HG02870 (cell line): ENCODE measurements around the gene CEP250.
"Not testable (repeated sequence)": the region's sequence is repeated elsewhere in the genome, so short reads cannot be mapped to it uniquely, and the experiment has no call there.

Source experiments
- ATAC-seq: cut with Tn5 transposase; IDR thresholded peaks from one replicate; pipeline ENCODE4 v1.9.1; 2021; ENCODE audit warnings: mild to moderate bottlenecking, moderate library complexity; ENCODE audit not compliant: unreplicated experiment

CEP250 gene

DNA sequence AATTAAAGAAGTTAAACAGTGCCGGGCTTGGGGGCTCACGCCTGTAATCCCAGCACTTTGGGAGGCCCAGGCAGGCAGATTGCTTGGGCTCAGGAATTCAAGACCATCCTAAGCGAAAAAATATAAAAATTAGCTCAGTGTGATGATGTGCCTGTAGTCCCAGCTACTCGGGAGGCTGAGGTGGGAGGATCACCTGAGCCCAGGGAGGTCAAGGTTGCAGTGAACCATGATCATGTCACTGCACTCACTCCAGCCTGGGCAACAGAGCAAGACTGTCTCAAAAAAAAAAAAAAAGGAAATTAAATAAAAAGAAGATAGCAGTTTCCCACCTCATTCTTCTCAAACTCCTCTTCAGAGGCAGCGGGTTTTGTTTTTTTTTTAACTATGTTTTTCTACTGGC, 62.4 kb downstream of the CEP250 start:
- not testable (repeated sequence) for ATAC-seq

DNA sequence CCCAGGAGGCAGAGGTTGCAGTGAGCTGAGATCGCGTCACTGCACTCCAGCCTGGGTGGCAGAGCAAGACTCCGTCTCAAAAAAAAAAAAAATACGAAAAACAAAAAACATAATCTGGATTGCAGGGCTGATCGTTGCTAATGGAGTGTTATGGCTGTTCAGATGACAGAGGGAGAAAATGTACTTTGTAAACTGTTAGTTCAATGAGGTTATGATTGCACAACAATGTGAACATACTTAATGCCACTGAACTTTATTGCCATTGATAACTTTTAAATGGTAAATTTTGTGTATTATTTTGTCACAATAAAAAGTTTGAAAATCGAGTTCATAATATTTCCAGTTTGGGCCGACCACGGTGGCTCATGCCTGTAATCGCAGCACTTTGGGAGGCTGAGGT, 63.6 kb downstream of the CEP250 start:
- ATAC-seq: no peak

DNA sequence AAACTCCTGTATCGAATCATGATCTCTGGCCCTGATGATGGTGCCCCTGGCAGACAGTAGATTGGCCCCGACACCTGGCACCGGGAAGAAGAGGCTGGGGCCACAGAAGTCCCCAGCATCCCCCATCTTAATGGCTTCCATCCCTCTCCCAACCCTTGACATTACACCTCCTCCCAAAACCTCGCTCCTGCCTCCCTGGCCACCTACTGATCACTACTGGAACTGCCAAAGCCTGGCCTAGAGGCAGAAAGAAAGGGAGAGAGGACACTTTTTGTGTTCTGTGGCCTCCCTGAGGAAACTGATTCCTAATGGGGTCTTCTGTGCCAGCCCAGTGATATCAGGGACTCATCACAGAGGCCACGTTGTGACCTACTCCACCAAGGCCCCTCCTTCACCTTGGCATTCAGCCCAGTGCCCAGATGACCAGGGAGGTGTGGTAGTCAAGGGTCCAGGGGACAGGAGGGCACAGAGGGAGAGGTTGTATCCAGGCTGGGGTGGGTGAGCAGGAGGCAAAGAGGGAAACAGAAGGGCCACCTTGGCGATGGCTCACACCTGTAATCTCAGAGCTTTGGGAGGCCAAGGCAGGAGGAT, 68.0 kb downstream of the CEP250 start:
- ATAC-seq: no peak

DNA sequence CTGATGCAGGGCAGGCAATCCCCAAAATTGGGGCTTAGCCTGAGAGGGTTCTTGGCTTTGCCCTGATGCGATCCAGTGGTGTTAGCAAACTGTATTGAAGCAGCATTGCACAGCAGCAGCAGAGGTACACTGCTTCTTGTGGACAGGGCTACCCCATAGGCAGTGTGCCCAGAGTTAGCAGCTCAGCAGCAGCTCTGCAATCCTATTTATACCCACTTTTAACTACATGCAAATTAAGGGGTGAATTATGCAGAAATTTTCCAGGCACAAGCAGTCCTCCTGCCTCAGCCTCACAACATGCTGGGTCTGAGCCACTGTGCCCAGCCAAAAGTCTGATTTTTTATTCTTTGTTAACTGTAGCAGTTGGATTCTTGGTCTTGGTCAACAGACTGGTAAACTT, 70.2 kb downstream of the CEP250 start:
- ATAC-seq: no peak

DNA sequence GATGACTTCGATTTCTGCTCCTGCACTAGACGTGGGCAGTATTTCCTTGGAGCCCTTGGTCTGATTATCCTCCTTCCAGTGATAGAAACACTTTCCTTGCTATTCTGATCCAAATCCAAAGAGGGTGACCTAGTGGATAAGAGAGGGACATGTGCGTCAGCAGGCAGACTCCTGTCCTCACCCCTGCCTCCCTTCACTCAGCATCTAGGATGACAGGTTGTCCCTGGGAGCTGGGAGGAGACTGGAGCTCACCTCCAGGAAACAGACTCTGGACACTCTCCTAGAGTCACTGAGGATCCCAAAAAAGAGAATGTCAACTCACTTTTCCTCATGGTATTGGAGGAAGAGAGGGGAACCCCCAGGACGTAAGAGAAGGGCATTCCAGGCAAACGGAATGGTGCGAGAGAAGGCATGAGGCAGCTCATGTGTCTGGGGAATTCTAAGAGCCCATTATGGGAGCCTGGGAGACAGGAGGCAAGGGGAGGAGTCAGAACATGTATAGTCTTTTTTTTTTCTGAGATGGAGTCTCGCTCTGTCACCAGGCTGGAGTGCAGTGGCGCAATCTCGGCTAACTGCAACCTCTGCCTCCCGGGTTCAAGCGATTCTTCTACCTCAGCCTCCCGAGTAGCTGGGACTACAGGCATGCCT, 71.8 kb downstream of the CEP250 start:
- no peak for ATAC-seq

DNA sequence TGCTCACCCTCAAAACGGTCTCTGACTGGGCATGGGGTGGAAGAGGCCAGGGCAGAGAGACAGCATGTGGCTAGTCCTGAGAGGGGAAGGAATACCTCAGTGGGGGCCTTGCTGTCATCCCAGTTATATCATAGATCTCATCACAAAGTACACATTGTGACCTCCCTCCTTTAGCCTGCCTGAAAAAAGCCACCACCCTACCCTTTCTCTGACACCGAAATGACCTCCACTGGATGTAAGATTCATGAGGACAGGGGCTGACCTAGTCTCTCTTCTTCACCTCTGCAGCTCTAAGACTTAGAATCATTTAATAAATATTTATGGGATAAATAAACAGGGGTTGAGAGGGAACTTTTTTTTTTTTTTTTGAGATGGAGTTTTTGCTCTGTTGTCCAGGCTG, 74.2 kb downstream of the CEP250 start, which contains the start of gene C20orf173:
Gene C20orf173, minus strand, starts transcription at position 101 of the 400 bp plus-strand sequence. CDS start 279 bp downstream, outside the sequence.
- no peak for ATAC-seq

DNA sequence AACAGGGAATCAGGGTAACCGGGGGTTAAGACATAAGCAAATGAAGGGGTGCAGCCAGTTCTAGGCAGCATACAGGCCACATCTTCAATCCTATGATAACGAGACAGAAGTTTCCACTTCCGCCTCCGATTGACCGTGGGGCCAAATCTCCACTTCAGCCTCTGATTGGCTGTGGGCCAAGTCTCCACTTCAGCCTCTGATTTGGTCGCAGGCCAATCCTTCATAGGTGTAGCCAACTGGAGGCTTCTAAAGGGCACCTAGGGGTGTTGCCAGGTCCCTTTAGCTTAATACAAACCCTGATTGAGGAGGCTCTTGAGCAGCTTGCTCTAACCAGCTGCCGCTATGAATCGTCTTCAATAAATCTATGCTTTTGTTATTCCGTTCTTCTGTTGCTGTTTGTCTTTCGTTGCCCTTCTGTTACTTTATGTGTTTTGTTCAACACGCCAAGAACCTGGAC, 84.4 kb downstream of the CEP250 start:
- peak; percentile 46 for ATAC-seq

DNA sequence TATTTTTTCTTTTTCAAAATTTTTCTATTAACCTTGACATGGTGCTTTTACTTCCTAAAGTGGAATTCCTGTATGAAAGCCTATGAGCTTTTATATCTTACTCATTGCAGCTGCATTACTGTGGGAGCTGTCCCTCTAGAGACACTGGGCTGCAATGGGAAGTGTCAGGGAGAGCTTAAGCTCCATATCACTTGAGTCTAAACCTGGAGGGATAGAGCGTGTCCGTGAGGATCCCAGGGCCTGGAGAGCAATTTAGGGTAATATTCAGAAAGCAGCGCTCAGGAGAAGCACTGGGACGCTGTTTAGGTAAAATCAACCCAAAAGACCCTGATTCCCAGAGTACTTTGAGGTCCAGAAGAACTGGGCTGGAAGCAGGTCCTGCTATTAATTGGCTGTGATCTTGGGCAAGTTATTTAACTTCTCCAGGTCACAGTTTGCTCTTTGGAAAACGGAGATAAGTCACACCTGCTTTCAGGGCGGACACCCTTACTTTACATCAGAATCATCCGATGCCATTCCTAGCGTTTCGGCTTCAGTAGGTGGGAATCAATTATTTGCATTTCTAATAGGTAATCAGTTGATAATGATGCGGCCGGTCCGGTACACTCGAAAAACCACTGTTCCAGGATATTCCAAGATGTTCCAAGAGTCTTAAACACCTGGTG, 85.9 kb downstream of the CEP250 start:
- ATAC-seq: no peak

DNA sequence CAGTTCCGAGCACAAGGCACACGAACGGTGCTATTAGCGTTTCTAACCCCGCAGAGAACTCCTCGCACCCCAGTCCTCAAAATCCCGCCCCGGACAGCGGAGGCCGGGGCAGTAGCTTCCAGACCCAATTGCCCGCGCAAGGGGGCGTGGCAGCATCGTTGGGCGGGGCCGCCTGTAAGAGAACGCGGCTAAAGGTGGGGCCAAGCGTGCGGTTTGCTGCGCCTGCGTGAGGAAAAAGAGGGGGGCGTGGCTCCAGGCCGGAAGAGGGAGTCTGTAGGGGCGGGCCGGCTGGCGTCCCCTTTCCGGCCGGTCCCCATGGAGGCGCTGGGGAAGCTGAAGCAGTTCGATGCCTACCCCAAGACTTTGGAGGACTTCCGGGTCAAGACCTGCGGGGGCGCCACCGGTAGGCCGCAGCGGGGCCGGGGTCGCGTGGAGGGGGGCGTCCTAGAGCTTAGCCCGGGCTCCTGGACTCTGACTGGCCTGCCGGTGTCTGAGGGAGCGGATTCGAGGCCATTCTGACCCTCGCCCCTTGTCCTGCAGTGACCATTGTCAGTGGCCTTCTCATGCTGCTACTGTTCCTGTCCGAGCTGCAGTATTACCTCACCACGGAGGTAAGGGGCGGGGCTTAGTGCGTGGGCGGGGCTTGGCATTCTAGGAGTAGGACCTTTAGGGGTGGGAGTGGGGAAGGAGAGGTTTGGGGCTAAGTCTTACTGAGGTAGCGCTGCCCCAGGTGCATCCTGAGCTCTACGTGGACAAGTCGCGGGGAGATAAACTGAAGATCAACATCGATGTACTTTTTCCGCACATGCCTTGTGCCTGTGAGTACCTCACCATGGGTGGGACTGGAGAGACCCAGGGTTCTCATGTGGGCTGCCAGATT, 86.6 kb downstream of the CEP250 start, which contains the start of gene ERGIC3:
Gene ERGIC3, plus strand, starts transcription at position 296 of the 880 bp plus-strand sequence. Its CDS starts 20 bp downstream, at position 316.
- ATAC-seq: peak; percentile 90

DNA sequence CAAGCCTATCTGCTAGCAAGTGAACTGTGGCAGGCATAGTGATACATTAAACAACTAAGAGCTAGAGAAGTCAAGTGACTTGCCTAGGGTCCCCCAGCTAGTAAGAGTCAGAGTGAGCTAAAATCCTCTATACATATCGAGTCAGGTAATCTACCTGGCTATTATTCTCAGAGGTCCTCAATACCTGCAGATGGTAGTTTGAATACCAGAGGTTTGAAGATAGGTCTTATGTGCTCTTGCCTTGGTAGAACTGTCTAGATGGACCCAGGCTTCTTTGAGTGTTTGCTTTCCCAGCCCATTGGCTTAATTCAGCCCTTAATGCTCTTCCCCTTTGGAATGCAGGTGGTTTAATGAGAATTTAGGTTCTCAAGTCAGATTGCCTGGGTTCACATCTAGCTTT, 87.6 kb downstream of the CEP250 start:
- no peak for ATAC-seq

DNA sequence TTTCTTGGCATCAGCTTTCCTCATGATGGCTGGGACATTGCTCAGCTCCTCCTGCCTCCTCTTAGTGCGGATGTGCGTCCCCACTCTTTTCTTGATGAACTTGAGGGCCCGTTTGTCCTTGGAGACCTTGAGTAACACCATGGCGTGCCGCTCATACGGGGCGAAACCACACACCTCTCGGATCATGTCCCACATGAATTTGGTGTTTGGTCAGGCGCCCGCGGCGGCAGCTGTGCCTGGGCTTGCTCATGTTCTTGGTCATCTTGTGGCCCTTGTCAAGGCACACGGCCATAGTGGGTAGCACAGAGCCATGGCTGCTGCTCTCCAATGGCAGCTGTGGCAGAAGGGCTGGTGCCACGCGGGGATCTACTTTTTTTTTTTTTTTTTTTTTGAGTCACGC, 89.0 kb downstream of the CEP250 start:
- ATAC-seq: no peak

DNA sequence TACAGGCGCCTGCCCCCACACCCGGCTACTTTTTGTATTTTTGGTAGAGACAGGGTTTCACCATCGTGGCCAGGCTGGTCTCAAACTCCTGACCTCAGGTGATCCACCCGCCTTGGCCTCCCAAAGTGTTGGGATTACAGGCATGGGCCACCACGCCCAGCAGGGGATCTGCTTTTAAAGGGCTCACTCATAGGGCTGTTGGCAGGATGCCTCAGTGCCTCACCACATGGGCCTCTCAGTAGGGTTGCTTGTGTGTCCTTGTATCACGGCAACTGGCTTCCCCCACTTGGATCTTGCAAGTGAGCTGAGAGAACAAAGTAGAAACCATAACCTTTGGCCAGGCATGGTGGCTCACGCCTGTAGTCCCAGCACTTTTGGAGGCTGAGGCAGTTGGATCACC, 89.5 kb downstream of the CEP250 start:
- not testable (repeated sequence) for ATAC-seq

DNA sequence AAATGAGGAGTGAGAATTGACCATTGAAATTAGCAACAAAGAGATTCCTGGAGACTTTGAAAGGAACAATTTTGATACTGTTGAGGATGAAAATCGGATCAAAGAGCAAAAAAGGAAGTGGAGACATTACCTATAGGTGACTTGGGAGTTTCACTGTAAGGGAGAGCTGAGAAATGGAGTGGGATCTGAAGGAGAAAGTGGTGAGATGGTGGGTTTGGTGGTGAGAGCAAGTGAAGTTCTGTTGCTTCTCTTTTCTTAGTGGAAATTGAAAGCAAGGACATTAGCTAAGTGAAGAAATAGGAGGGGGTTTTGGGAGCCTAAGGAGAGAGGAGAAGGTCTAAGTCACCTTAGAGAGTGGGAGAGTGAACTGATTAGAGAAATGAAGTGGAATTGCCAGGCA, 90.7 kb downstream of the CEP250 start:
- no peak for ATAC-seq

DNA sequence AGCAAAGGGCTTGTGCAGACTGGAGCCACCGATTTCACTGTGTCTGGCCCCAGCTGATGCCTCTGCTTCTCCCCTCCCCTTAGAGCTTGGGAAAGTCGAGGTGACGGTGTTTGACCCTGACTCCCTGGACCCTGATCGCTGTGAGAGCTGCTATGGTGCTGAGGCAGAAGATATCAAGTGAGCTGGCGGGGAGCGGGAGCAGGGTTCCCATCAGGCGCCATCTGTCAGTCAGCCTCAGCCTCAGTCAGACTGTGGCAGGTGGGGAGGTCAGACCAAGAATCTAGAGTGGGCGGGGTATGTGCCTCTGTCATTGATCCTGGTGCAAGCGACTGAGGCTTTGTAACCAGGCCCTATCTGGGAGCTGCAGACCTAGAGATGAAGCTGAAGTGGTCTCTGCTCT, 91.9 kb downstream of the CEP250 start:
- no peak for ATAC-seq

DNA sequence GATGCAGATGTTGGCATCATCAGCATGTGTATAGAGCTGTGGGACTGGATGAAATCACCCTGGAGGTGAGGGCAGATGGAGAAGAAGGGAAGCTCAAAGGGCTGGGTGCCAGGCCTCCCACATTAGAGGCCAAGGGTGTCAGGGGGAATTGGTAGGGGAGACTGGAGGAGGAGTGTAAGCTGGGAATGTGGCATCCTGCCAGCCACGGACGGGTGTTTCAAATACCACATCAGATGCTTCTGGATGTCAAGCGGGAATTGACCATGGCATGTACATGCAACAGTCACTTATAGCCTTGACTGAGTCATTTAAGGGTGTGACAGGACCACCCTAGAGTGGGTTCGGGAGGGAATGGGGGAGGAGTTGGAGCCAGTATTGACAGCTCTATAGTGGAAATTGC, 96.1 kb downstream of the CEP250 start:
- no peak for ATAC-seq

DNA sequence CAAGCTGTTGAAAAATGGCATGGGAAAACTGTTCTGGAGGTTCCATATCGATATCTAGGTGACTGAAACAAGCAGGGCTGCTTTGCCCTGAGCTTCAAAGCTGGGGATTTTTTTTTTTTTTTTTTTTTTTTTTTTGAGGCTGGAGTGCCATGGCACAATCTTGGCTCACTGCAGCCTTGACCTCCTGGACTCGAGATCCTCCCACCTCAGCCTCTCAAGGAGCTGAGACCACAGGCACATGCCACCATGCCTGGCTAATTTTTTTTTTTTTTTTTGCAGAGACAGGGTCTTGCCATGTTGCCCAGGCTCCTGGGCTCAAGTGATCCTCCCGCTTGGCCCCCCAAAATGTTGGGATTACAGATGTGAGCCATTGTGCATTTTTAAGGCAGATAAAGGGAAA, 97.5 kb downstream of the CEP250 start:
- no peak for ATAC-seq

DNA sequence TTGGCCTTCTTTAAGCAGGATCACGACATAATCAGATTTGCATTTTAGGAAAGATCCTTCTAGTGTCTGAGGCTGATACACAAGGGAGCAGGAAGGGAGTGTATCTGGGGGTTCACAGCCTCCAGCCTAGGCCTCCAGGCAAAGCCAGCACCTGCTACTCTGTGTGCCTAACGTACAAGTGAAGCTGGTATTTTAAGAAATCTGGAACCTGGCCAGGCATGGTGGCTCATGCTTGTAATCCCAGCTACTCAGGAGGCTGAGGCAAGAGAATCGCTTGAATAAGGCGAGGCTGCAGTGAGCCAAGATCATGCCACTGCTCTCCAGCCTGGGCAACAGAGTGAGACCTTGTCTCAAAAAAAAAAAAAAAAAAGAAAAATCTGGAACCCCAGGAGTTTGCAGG, 100.1 kb downstream of the CEP250 start:
- not testable (repeated sequence) for ATAC-seq

DNA sequence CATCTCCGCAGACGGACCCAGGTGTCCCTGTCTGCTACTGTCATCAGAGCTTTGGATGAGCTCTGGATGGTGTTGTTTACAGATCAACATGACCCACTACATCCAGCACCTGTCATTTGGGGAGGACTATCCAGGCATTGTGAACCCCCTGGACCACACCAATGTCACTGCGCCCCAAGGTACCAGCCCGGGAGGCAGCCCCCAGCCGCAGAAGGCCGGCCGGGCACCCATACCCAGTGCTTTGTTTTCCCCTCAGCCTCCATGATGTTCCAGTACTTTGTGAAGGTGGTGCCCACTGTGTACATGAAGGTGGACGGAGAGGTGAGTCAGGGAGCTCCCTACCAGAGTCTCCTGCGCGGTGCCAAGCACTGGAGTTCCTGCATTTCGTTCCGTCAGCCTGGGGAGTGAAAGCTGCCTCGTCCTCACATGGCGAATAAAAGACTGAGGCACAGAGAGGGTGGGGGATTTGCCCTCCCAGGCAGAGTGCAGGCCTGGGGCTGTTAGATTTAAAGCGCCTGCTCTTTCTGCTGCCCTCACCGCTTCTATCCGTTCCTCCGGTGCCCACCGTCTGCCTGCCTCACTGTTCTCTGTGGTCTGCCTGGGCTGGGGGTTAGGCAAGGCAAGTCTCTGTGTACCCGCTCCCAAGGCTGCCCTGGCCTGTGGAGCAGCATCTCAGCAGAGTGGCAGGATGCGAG, 100.7 kb downstream of the CEP250 start:
- no peak for ATAC-seq

DNA sequence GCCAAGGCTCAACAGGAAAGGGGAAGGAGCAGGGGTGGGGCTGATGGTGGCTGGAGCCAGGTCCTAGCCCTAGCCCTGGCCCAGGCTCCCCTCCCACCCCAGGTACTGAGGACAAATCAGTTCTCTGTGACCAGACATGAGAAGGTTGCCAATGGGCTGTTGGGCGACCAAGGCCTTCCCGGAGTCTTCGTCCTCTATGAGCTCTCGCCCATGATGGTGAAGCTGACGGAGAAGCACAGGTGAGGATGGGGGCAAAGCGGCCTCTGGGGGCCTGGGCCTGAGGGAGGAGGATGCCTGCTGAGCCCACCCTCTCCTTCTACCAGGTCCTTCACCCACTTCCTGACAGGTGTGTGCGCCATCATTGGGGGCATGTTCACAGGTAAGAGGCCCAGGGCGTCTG, 101.5 kb downstream of the CEP250 start:
- ATAC-seq: no peak

DNA sequence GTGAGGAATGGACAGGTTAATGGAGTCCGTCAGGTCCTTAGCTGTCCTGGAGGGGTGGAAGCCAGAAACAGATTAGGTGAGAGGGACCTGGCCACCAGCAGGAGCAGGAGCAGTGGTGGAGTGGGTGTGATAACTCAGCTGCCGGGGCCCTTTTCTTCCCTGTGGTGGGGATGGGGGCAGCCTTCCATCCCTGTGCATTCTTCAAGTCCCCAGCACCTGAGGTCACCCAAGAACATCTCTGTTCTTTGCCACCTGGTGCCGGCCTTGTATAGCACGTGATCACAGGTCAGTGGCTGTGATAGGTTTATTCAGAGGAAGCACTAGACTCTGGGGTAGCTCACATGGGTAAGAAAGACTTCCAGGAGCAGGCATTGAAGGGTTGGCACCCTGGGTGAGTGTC, 103.1 kb downstream of the CEP250 start:
- no peak for ATAC-seq
